CD14-positive monocyte (primary cell): ENCODE data around the gene LAMP2. TPM values are rescaled to one million over a fixed set of nuclear protein-coding genes. Genes with fewer than 3 reads are reported as not detected.
"Not testable (repeated sequence)": the region's sequence is repeated elsewhere in the genome, so short reads cannot be mapped to it uniquely, and the experiment has no call there.

Source experiments
- DNase-seq, 3 donors: peaks; one replicate each; pipeline ENCODE4 v3.0.0-alpha.2; 2011 to 2022
- H2AFZ ChIP-seq: 2 replicates; pipeline ENCODE4 v1.6.0; 2012; ENCODE audit warnings: mild to moderate bottlenecking, low read depth, low read length, inconsistent platforms; ENCODE audit not compliant: insufficient read depth, poor library complexity, severe bottlenecking
- H3K27ac ChIP-seq, 2 donors: 1 replicate in 1 of 2; 2 replicates in 1 of 2; pipeline ENCODE4 v1.5.1; 2012 to 2013; ENCODE audit warnings: low read length in 2 of 2, control low read depth in 1 of 2, inconsistent platforms in 1 of 2, low read depth in 1 of 2, mild to moderate bottlenecking in 1 of 2
- H3K27me3 ChIP-seq, 2 donors: one replicate each; pipeline versions ENCODE4 v1.6.0 to v1.6.1; 2011 to 2013; ENCODE audit warnings: low read length in 2 of 2; ENCODE audit not compliant: control insufficient read depth in 2 of 2, insufficient read depth in 2 of 2
- H3K36me3 ChIP-seq, 2 donors: replicated peaks in 1 of 2; 1 replicate in 1 of 2; 2 replicates in 1 of 2; pipeline versions ENCODE4 v1.5.1 to v1.6.1; 2012 to 2013; ENCODE audit warnings: low read length in 2 of 2, control low read depth in 1 of 2, inconsistent platforms in 1 of 2, mild to moderate bottlenecking in 1 of 2; ENCODE audit not compliant: insufficient read depth in 2 of 2, control insufficient read depth in 1 of 2
- H3K4me1 ChIP-seq, 2 donors: 1 replicate in 1 of 2; 2 replicates in 1 of 2; pipeline versions ENCODE4 v1.5.1 to v1.6.1; 2012 to 2013; ENCODE audit warnings: low read length in 2 of 2, control low read depth in 1 of 2, inconsistent platforms in 1 of 2, mild to moderate bottlenecking in 1 of 2, moderate library complexity in 1 of 2; ENCODE audit not compliant: insufficient read depth in 2 of 2, control insufficient read depth in 1 of 2
- H3K4me2 ChIP-seq: replicated peaks from 2 replicates; pipeline ENCODE3; 2012; ENCODE audit warnings: low read length, moderate library complexity, mild to moderate bottlenecking; ENCODE audit not compliant: poor library complexity, severe bottlenecking; ENCODE audit errors: extremely low read depth
- H3K4me3 ChIP-seq, 3 experiments: fragments of 200-600 bp in 1 of 3; sonication (generic) in 1 of 3; replicated peaks in 1 of 3; 1 replicate in 2 of 3; 2 replicates in 1 of 3; pipeline ENCODE4 v1.5.1; 2011 to 2013; ENCODE audit warnings: low read length in 3 of 3, mild to moderate bottlenecking in 3 of 3, control low read depth in 2 of 3, low read depth in 2 of 3, inconsistent platforms in 1 of 3, moderate library complexity in 1 of 3
- H3K79me2 ChIP-seq: 2 replicates; pipeline ENCODE4 v1.6.0; 2012; ENCODE audit warnings: mild to moderate bottlenecking, control low read depth, inconsistent platforms, low read length, moderate library complexity; ENCODE audit not compliant: insufficient read depth
- H3K9ac ChIP-seq: 2 replicates; pipeline ENCODE4 v1.6.0; 2017; ENCODE audit warnings: low read length, mild to moderate bottlenecking; ENCODE audit not compliant: insufficient read depth, poor library complexity, severe bottlenecking
- H3K9me3 ChIP-seq, 2 donors: replicated peaks in 1 of 2; 1 replicate in 1 of 2; 2 replicates in 1 of 2; pipeline versions ENCODE4 v1.5.1 to v1.6.1; 2012 to 2013; ENCODE audit warnings: low read length in 2 of 2, control low read depth in 1 of 2; ENCODE audit not compliant: control insufficient read depth in 1 of 2, insufficient read depth in 1 of 2
- H4K20me1 ChIP-seq: 2 replicates; pipeline ENCODE4 v1.6.0; 2012; ENCODE audit warnings: mild to moderate bottlenecking, low read length, control low read depth, moderate library complexity; ENCODE audit not compliant: insufficient read depth
- H3K27ac Mint-ChIP-seq, 7 donors: one replicate each; pipeline ENCODE4 v1.8.0; 2020; ENCODE audit warnings: mild to moderate bottlenecking in 7 of 7, mixed read lengths in 7 of 7, moderate library complexity in 6 of 7, inconsistent platforms in 2 of 7
- H3K27me3 Mint-ChIP-seq, 3 donors: one replicate each; pipeline ENCODE4 v1.8.0; 2021 to 2022; ENCODE audit warnings: low read depth in 3 of 3, mild to moderate bottlenecking in 3 of 3, mixed read lengths in 3 of 3, moderate library complexity in 3 of 3, inconsistent platforms in 1 of 3
- H3K36me3 Mint-ChIP-seq, 2 donors: one replicate each; pipeline ENCODE4 v1.8.0; 2020; ENCODE audit warnings: mixed read lengths in 2 of 2, inconsistent platforms in 1 of 2, mild to moderate bottlenecking in 1 of 2
- H3K4me1 Mint-ChIP-seq: one replicate; pipeline ENCODE4 v1.8.0; 2020; ENCODE audit warnings: mild to moderate bottlenecking, mixed read lengths
- H3K4me3 Mint-ChIP-seq, 2 donors: one replicate each; pipeline ENCODE4 v1.8.0; 2020; ENCODE audit warnings: mild to moderate bottlenecking in 2 of 2, mixed read lengths in 2 of 2, moderate library complexity in 1 of 2
- H3K9me3 Mint-ChIP-seq, 7 donors: one replicate each; pipeline ENCODE4 v1.8.0; 2020 to 2022; ENCODE audit warnings: mixed read lengths in 7 of 7, mild to moderate bottlenecking in 6 of 7, moderate library complexity in 6 of 7, inconsistent platforms in 2 of 7
- WGBS: methylation state at CpG from one replicate; pipeline ENCODE4 v1.1.5; 2013; ENCODE audit warnings: missing lambda C conversion rate; ENCODE audit not compliant: insufficient coverage; 5-methylcytosine and 5-hydroxymethylcytosine counted together
- intact Hi-C, 2 donors: fragments of 100-400 bp; cut with micrococcal nuclease; formaldehyde crosslinking; loops; one replicate each; pipeline versions ENCODE4 v1.15.0 to v1.15.1; 2023
- polyA plus RNA-seq, 3 donors: library from polyadenylated mRNA; depleted of rRNA in 1 of 3; unstranded in 2 of 3; stranded (reverse) in 1 of 3; fragments of 300-500 nt in 2 of 3; fragments of >200 nt in 1 of 3; fragmentation: Illumina TruSeq in 2 of 3; gene quantifications; 1 replicate in 2 of 3; 2 replicates in 1 of 3; pipeline ENCODE4 v1.2.3, GENCODE V29; 2012 to 2021
- TF ChIP-seq, protein P1 (sequence below): fragments of 200-600 bp; IDR thresholded peaks from one replicate; pipeline ENCODE4 v1.8.0; 2022; ENCODE audit warnings: antibody characterized with exemption, mild to moderate bottlenecking

Gene LAMP2
- polyA plus RNA-seq, 3 donors = 75.8 to 381 (median 330) TPM

DNA sequence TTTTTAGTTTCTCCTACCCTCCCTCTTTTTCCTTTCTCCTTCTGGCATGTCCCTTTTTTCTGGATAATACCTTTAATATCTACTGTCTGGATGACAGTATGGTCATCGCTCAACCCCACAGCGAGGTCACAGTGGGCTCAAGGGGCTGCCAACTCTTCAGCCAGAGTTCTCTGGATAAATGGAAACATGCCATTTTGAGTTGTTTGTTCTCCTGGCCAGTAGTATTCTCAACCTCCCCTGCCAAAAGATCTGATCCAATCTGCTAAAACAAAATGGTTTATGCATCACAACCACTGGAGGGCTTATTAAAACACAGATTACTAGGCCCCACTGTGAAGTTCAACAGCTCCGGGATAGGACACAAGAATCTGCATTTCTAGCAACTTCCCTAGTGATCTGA is 5.0 kb upstream of the LAMP2 start:
- Mint-ChIP-seq H3K9me3 (peaks cover 0 to 4% (median 0%) of the 10 kb centered on the region in 7 donors), H3K27me3 (peaks cover 0 to 12% (median 1%) of the 10 kb centered on the region in 3 donors), H3K27ac (no peak overlapping the region), H3K4me1 (no peaks in the 10 kb centered on the region), H3K4me3 (no peak overlapping the region), H3K36me3 (no peaks in the 10 kb centered on the region)
- Histone ChIP-seq H2AFZ (no peak overlapping the region), H3K27ac (no peak overlapping the region), H3K4me3 (no peak overlapping the region), H3K9me3 (no peaks in the 10 kb centered on the region), H3K36me3 (no peaks in the 10 kb centered on the region), H3K4me1 (no peaks in the 10 kb centered on the region), H4K20me1 (no peaks in the 10 kb centered on the region), H3K79me2 (peaks cover under 1% of the 10 kb centered on the region), H3K27me3 (peaks cover 0 to 2% of the 10 kb centered on the region in 2 donors), H3K4me2 (no peak overlapping the region), H3K9ac (no peak overlapping the region)
- no peak for DNase-seq
- no CpG with 5 or more reads among the region's 3 CpGs for WGBS
- intact Hi-C loops = no loop called here
- TF ChIP-seq, protein P1, sequence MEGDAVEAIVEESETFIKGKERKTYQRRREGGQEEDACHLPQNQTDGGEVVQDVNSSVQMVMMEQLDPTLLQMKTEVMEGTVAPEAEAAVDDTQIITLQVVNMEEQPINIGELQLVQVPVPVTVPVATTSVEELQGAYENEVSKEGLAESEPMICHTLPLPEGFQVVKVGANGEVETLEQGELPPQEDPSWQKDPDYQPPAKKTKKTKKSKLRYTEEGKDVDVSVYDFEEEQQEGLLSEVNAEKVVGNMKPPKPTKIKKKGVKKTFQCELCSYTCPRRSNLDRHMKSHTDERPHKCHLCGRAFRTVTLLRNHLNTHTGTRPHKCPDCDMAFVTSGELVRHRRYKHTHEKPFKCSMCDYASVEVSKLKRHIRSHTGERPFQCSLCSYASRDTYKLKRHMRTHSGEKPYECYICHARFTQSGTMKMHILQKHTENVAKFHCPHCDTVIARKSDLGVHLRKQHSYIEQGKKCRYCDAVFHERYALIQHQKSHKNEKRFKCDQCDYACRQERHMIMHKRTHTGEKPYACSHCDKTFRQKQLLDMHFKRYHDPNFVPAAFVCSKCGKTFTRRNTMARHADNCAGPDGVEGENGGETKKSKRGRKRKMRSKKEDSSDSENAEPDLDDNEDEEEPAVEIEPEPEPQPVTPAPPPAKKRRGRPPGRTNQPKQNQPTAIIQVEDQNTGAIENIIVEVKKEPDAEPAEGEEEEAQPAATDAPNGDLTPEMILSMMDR = no peak

DNA sequence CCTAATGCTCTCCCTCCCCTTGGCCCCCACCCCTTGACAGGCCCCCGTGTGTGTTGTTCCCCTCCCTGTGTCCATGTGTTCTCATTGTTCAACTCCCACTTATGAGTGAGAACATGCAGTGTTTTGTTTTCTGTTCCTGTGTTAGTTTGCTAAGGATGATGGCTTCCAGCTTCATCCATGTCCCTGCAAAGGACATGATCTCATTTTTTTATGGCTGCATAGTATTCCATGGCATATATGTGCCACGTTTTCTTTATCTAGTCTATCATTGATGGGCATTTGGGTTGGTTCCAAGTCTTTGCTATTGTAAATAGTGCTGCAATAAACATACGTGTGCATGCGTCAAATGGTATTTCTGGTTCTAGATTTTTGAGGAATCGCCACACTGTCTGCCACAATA is 561 bp upstream of the LAMP2 start:
- not testable (repeated sequence) for H4K20me1 ChIP-seq, H3K36me3 Mint-ChIP-seq, H3K9me3 ChIP-seq, DNase-seq, H3K9me3 Mint-ChIP-seq, H2AFZ ChIP-seq, H3K27ac ChIP-seq, H3K4me3 ChIP-seq, H3K27me3 ChIP-seq, H3K4me2 ChIP-seq, H3K36me3 ChIP-seq, H3K27me3 Mint-ChIP-seq, H3K9ac ChIP-seq
- H3K27ac Mint-ChIP-seq = peak overlapping the region in 3 of 7 donors; percentile 43 to 63 (median 53)
- peaks cover 25% of the 10 kb centered on the region for H3K4me1 Mint-ChIP-seq
- WGBS = no CpG with 5 or more reads among the region's 5 CpGs
- Histone ChIP-seq H3K4me1 (peaks cover 23 to 27% of the 10 kb centered on the region in 2 donors), H3K79me2 (peaks cover 44% of the 10 kb centered on the region)
- intact Hi-C loops = loop anchor here in 1 of 2 donors (10.0 kb wide), 1 partner anchor 165 kb away; no protein-coding TSS in a partner anchor
- peak overlapping the region in 1 of 2 donors; percentile 95 for H3K4me3 Mint-ChIP-seq
